CD4-positive, alpha-beta T cell treated with Interleukin-15 for 1 hour (primary cell): ENCODE data around the gene WWTR1.

Experiments used
- DNase-seq: peaks from one replicate; pipeline ENCODE4 v3.0.0-alpha.2; 2020

WWTR1 gene

DNA sequence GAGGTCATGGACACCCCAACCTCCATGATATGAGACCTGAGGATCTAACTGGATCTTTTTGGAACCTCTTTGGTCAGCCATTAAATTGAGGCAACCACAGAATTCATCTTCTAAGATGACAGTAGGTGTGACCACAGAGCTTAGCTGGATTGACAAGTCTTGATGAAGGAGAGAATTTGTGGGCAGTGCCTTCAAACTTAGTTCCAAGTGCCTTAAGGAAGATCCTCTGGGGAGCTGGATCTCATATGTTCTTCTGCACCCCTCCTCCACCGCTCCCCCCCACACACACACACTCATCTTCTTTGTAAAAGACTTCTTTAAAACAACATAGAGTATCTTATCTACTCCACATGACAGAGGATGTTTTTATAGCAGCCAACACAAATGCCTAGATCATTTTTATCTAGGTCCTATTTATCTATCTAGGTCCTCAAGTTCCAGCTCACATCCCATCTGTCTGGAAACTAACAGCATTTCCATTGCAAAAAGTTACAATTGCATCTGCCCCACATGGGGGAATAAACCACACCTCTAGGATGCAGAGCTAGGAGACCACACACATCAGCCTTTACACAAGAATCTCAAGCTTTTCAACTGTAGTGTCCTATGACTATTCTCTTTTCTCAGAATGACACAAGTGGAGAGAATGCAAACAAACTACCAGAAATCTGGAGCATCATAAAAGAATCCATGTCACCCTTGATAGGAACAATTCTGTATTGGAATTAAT lies 37.4 kb downstream of the WWTR1 start:
- no peak for DNase-seq

DNA sequence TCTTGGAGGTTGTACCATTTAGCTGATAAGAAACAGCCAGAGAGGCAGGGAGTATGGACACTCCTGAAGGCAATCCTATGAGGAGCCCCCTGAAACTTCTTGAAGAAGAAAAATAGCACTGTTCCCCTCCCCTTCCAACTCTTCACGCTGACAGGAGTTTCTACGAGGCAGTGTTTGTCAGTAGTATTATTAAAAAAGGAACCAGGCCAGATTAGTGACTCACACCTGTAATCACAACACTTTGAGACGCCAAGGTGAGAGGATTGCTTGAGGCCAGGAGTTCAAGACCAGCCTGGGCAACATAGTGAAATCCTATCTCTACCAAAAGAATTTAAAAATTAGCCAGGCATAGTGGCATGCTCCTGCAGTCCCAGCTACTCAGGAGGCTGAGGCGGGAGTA lies 38.7 kb downstream of the WWTR1 start:
- DNase-seq: no peak

DNA sequence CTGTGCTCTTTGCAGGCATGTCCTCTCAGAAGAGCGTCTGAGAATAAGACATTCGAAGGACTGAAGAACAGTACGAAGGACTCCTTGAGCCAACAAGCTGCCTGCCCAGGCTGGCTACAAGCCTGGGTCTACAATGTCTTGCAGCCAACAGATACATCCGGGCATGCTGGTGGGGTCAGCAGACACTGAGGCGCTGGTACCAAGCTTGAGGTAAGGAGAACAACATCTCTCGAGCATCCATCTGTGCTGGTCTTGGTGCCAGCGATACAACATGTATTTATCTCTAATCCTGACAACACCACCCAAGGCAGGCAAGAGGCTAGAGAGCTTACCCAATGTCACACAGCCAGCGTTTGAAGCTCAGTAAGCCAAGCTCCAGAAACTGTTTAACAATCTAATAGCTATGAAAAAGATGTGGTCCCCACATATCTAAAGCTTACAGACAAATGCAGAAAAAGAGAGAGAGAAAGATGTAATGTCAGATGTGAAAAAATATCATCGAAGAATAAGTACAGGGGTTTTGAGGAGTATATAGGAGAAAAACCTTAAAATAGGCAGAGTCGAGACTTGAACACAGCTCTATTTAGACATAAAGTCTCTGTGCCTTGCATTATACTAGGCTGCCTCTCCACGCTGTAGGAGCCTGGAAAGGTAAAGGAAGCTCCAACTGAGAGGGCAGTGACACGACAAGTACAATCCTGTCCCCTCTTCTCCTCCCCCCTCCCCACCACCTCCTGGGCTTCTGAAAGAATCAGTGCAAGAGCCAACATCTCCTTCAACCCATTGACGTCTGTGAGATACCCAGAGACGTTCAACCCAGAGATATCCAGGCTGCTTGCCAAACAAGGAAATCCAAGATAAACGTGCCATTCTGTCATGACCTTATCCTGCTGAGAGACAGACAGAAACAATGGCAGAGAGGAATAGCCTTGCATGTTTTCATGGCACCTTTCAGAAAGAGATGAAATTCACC lies 39.4 kb downstream of the WWTR1 start:
- DNase-seq: no peak

DNA sequence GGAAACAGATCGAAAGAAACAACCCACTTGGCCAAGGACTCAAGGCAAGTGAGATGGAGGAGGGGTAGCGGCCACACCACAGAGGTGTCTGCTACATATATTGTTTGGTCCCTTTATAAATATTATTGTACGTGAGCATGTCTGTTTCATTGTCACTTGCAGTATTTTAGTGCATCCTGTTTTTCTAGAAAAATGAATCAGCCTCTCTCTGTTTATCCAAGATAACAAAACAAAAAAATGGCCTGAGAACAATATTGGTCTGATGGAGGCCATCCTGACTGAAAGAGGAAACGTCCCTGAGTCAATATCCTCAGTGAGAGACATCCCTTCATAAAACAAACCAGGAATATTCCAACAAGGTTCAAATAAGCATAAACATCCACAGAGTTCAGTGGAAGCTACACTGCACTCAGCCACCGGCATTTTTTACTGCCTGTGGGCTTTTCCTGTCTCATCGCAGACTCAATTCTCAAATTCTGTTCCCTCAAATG lies 42.0 kb downstream of the WWTR1 start:
- DNase-seq: no peak

DNA sequence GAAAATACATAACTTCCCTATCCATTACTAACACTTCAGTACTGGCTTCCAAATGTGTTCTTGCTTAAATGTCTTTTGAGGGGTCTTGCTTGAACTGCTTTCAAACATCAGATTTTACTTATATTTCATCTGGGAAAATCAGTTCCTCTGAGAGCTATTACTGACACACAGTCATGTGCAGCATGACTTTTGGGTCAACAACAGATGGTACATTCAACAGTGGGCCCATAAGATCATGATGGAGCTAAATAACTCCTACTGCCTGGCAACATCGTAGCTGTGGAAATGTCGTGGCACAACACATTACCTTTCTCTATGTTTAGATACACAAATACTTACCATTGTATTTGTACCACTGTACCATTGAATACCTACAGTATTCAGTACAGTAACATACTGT lies 43.8 kb downstream of the WWTR1 start:
- DNase-seq: no peak

DNA sequence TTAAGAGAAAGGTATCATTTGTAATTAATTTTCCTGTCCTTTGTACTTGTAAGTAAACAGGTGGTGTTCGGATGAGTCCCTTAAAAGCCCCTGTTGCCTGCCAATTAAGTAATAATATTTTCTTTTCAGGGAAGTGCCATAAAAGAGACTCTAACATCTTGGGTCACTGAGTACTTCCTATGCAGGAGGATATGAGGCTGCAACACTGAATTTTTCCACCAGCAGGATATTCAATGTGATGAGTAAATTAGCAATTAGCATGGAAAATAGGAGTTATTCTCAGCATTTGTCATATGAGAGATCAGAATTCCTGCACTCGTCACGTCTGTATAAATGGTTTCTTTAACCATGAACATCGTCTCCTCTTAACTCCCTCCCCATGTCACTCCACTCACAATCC lies 45.4 kb downstream of the WWTR1 start:
- no peak for DNase-seq

DNA sequence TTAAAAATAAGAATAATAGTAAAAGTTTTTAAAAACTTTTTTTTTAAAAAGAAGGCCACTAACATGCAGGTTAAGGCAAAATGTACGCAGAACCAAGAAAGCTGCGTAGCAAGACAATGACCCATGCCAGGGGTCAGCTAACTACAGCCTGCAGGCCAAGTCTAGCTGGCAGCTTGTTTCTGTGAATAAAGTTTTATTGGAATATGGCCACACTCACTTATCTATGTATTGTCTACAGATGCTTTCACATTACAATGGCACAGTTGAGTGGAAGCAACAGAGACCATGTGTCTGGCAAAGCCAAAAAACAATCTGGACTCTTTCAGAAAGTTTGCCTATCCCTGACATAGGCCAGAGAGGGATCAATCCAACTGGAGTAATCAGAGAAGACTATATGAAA lies 46.7 kb downstream of the WWTR1 start:
- DNase-seq: no peak

DNA sequence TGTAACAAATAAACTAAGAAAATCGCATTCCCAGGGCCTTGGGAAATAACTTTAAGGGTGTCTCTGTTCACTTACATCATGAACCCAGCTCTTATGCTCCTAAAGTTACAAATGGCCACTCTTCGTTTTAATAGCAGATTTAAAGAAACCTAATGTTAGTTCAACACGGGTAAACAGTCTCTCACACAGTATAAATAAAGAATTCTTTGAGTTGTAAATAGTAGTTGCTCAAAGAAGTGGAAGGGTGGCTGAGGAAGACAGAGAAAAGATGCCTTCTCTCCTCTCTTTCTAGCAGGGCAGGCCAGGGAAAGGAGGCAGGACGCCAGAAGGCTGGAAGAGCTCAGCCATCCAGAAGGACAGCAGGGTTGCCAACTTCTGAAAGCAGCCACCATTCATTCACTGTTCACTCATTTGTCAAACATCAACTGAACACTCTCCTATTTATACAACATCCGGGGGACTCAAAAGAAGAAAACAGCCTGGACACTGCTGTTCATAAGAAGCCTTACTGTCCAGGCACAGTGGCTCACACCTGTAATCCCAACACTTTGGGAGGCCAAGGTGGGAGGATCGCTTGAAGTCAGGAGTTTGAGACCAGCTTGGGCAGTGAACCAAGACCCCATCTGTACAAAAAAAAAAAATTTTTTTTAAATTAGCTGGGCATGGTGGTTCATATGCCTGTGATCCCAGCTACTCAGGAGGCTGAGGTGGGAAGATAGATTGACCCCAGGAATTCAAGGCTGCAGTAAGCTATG lies 47.3 kb downstream of the WWTR1 start:
- DNase-seq: no peak

DNA sequence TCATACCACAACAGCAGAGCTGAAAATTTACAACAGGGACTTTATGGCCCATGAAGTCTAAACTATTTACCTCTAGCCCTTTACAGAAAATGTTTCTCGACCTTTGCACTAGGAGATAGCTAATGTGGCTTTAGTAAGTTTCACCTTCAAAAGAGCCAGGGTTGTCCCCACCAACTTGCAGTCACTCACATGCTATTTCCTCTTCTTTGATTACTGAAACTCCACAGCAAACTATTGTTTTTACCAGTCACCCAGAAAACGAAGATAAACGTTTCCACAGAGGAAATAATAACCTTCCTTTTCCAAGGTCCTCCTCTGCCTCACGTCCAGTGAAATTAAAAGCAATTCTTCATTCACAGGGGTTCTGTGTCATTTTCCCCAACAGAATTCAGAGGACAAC lies 48.2 kb downstream of the WWTR1 start:
- no peak for DNase-seq

DNA sequence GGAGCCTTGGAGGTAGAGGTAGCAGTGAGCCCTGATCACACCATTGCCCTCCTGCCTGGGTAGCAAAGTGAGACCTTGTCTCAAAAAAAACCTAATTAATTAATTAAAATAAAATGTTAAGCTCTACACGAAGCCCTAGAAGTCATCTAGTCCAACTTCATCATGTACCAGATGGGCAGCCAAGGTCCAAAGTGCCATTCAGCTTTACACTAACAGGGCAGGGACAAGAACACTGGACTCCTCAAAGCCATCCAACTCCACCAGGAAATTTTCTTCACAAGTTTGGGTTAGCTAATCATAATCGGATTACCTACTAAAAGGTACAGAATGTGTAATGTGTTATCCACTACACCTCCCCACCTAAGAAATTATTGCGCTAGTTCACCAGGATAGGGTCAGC lies 48.8 kb downstream of the WWTR1 start:
- no peak for DNase-seq

DNA sequence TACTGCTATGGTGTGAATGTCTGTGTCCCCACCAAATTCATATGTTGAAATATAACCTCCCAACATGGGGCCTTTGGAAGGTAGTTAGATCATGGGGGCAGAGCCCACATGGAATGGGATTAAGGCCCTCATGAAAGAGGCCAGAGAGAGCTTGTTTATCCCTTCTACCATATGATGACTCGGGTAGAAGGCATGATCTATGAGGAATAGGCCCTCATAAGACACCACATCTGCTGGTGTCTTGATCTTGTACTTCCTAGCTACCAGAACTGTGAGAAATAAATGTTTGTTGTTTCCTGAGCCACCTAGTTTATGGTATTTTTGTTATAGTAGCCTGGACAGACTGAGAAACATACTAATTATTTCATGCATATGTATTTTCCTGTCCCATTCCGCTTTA lies 51.9 kb downstream of the WWTR1 start:
- DNase-seq: no peak

DNA sequence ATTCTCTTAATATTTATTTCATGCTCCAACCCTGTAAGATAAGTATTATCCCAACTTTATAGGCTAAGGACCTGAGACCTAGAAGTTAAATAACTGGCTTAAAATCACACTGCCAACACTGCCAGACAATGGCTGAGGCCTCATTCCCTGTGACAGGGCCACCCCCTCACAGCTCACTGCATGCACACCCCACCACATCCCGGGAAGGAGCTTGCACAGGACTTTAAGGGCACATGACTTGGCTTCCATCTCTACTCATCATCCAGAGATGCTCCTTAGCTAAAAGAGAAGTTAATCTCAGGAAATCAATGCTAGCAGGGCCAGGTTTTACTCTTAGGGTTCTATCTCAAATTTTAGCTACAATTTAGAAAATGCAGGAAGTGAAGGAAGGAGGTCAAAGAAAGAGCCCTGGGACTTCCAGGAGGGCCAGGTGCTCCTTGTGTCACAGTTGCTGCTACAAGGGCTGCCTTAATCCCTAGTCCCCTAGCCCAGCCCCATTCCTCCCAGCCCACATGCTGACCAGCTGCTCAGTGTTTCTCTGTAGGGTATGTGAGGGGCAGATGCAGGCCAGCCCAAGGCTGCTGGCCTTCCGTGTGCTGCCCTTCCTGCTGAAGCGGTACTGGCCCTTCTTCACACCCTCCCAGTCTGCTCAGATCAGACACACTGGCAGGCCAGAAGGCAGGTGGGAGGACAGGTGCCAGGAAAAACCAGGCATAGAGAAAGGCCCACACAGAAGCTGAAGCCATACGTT lies 53.5 kb downstream of the WWTR1 start:
- DNase-seq: no peak

DNA sequence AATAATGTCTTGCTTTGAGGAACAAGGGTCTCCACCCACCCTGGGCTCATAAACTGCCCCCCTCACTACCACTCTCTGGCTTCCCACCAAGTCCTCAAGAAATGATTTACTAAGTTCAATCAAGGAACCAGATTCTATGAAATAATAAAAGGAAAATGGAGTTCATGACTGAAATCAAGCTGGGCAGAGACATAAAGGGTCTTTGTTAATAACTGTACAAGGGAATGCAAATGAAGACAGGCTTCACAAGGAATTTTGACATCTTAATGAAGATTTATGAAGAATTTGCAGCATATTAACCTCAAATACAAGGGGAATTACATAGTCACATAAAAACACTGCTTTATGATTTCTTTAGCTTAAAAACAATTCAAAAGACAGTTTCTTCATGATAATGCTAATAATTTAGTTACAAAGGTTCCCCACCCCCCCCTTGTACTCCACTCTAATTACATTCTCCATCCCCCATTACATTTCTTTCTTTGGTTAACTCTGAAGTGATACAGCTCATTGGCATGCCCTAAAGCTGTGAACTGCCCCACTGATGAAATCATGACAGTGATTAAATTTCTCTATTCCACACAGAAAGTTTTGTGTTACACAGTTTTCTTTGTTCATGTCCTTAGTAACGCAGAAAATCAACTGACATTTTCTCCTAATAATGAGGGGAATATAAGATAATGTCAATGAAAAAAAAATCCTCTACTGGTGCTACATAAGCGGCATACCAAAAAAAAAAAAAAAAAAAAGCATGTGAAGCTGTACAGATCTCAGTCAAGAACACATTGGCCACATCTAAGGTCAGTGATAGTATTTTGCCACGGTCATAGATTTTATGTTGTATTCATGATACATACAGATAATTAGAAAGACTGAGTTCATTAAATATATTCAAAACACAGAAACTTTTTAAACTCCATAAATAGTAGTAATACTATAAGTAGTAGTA lies 54.4 kb downstream of the WWTR1 start:
- DNase-seq: no peak

DNA sequence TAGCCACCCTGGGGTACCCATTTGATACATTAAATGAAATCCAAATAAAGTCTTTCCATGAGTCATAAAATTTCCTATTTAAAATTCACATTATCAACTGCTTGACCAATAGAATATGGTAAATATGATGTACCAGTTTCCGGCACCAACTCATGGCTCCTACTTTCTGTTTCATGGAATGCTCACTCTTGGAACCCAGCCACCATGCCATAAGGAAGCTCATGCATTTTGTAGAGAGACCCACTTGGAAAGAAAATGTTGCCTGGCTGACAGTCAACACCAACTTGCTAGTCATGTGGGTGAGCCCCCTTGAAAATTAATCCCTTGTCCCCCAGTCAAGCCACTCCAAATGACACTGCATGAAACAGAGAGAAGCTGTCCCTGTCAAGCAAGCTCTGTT lies 57.2 kb downstream of the WWTR1 start:
- DNase-seq: no peak

DNA sequence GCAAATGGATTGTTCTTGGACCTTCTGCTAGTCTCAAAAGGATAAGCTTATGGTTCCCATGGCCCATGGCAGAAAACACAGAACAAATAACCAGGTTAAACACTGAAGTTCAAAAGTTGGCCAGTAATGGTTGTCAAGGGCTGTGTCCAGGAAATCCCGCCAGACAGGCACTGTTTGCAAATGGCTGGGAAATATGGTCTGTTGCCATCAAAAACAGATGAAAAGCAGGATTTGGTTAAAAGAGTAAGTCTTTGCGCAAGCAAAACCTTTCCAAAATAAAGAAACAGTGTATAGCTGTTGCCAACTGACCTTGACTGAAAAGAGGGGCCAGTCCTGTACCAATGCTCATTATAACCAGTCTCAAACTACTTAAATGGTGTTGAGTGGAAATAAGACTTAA lies 58.6 kb downstream of the WWTR1 start:
- no peak for DNase-seq

DNA sequence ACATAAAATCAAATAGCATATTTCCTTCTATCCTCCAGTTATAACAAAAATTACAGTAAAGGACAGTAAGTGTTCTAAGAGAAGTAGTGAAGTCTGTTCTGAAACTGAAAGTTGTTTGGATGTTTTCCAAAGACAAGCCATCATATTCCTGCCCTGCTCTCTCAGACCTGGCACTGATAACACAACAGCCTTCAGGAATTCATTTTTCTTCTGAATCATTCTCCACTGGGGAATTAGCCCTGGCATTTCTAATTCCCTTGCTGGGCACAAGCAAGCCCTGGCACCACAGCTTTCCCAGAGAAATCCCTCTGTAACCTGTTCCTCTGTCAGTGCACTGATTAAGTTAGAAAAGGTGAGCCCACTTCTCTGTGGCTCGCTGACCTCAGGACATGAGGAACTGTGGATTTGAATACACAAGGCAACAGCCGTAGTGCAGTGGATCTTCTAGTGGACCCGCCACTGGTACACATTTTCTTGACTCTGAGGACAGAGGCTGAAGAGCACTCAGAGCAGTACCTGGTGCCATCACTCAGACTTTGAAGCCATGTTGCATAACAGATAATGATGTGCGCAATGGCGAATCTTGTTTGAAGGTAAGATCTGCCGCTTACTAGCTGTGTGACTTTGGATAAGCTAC lies 61.6 kb downstream of the WWTR1 start:
- no peak for DNase-seq

DNA sequence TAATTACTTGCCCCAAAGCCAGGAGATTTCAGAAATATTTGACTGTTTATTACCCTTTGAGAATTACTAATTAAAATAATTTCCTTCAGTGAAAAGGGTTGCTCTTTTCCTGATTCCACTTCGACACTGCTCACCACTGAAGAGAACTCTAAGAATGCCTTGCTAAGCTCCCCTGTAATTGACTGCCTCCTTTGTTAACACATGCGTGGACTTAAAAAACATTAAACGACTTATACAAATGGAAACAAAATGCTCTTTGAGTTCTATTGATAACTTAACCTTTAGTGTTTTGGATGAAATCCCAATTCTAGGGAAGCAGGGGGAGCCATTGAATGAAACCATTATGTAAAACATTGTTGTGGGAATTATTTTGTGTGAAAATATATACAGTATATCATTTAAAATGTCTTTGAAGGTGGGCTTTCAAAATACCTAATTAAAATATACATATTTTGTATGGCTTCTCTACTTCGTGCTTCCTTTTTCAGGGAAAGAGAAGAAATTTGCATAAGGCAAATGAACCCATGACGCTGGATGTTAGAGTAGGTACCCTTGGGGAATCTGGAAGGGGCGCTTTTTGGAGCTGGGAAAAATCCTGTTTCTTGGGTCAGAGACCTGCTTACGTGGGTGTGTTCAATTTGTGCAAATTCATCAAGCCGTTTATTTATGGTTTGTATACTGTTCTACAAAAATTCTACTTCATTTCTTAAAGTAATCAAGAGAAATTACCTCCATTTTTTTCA lies 64.2 kb downstream of the WWTR1 start:
- DNase-seq: no peak

DNA sequence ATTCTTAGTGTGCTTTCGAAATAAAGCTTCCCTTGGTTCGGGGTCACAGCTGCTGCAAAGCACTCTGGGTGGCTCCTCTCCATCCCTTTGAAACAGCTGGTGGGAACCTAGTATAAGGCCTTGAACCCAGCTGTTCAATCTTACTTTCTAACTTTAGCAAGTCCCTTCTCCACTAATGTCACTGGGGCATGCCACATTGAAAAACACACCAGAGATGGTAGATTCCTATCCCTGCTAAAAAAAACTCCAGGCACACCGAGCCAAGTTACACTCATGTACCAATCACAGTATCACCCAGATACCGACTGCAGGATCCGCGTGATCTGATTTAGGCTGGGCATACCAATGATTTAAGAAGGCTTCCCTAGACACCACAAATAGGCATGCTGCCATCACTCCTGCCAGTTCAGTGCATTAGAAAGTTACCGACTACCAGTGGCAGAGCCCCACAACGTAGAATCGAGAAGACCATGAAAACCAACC lies 65.0 kb downstream of the WWTR1 start:
- no peak for DNase-seq

DNA sequence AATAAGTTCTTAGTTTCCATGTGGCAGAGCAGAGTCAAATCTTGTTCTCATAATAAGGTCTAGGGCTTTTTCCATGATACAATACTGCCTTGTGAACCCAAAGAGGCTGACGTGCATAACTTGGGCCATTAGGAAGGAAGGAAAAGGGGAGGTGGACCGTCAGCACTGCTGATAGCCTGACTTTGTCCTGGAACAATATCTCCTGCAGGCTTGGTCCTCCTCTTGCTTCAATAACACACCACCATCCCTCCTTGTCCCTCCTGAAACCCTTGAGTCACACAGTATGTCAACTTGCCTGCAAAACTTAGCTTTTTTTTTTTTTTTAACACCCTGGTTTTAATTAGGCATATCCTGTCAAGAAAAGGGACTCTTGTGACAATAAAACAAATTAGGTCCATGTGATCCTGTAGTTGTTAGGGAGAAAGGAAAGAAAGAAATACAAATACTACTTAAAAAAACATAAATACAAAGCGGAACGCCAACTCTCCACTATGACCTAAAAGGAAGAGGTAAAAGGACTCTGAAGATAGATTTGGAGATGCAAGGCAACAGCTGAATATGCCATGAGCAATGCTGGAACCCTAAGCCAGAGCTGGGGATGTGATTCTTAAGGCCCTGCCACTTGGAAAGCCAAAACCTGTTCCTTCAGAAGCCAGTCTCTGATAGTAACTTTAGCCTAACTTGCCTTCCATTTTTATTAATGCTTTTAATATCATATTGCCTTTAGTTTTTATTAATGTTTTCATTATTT lies 67.0 kb downstream of the WWTR1 start:
- DNase-seq: no peak
